GM19452 (cell line): ENCODE data around the gene PC.

ENCODE experiments used
- ATAC-seq: cut with Tn5 transposase; IDR thresholded peaks from one replicate; pipeline ENCODE4 v1.9.1; 2021; ENCODE audit not compliant: unreplicated experiment

Gene PC

GRCh38 chr11:66857234-66857926, 100.8 kb downstream of the PC start:
- ATAC-seq = no peak

- ATAC-seq = peak; percentile 43
These were observed 101.5 kb downstream of the PC start, which contains the start of gene LRFN4 for GRCh38 chr11:66856496-66857233. Gene LRFN4, plus strand, starts transcription at chr11:66857064. Its CDS starts 681 bp downstream, at chr11:66857745.

- peak; percentile 57 for ATAC-seq
These were observed 102.3 kb downstream of the PC start for GRCh38 chr11:66855574-66856495.

GRCh38 chr11:66854729-66855211, 103.4 kb downstream of the PC start:
- no peak for ATAC-seq

GRCh38 chr11:66854231-66854661, 103.9 kb downstream of the PC start:
- no peak for ATAC-seq

- ATAC-seq = no peak
These were observed 104.6 kb downstream of the PC start for GRCh38 chr11:66853242-66854229.

- ATAC-seq = no peak
These were observed 105.5 kb downstream of the PC start for GRCh38 chr11:66852466-66853241.

- no peak for ATAC-seq
These were observed 106.3 kb downstream of the PC start for GRCh38 chr11:66851698-66852465.

GRCh38 chr11:66851239-66851596, 107.0 kb downstream of the PC start:
- ATAC-seq = no peak

- no peak for ATAC-seq
These were observed 107.5 kb downstream of the PC start for GRCh38 chr11:66850588-66851238.

- ATAC-seq = no peak
These were observed 108.0 kb downstream of the PC start for GRCh38 chr11:66850235-66850587.

GRCh38 chr11:66849501-66850234, 108.5 kb downstream of the PC start:
- ATAC-seq = no peak

GRCh38 chr11:66848671-66849500, 109.3 kb downstream of the PC start:
- ATAC-seq = no peak

- ATAC-seq = no peak
These were observed 110.5 kb downstream of the PC start for GRCh38 chr11:66847461-66848232.

GRCh38 chr11:66846671-66847091, 111.5 kb downstream of the PC start:
- no peak for ATAC-seq

GRCh38 chr11:66845876-66846212, 112.3 kb downstream of the PC start:
- ATAC-seq = no peak
